Activated CD4-positive, alpha-beta T cell treated with anti-CD3 and anti-CD28 coated beads for 36 hours (primary cell): Measurements from ENCODE around the gene PCP2. TPM values are rescaled to one million over a fixed set of nuclear protein-coding genes. Genes with fewer than 3 reads are reported as not detected.
A peak's percentile ranks its signal among the peaks of the same experiment; 100 is the strongest.

ENCODE experiments used
- ATAC-seq: fragments of 200-7000 bp; cut with Tn5 transposase; one replicate; pipeline ENCODE4 v1.10.0; 2021; ENCODE audit warnings: mild to moderate bottlenecking, moderate library complexity
- CTCF ChIA-PET: fragments of 350-600 bp; sonication (Branson Sonifier 250); formaldehyde crosslinking; loops from one replicate; lab custom pipeline; 2021; ENCODE audit warnings: antibody characterized with exemption; lab: Charles Lee
- POLR2A ChIA-PET: fragments of 350-600 bp; sonication (Branson Sonifier 250); formaldehyde crosslinking; loops from one replicate; lab custom pipeline; 2021; ENCODE audit warnings: antibody characterized with exemption, inconsistent platforms; lab: Charles Lee
- DNase-seq: peaks from one replicate; pipeline ENCODE4 v3.0.0-alpha.2; 2020
- H3K27ac Mint-ChIP-seq: one replicate; pipeline ENCODE4 v1.8.0; 2021; ENCODE audit warnings: mixed read lengths
- H3K27me3 Mint-ChIP-seq: one replicate; pipeline ENCODE4 v1.8.0; 2021; ENCODE audit warnings: mixed read lengths
- H3K36me3 Mint-ChIP-seq: one replicate; pipeline ENCODE4 v1.8.0; 2021; ENCODE audit warnings: low read depth, mixed read lengths
- H3K4me1 Mint-ChIP-seq: one replicate; pipeline ENCODE4 v1.8.0; 2021; ENCODE audit warnings: mixed read lengths
- H3K4me3 Mint-ChIP-seq: one replicate; pipeline ENCODE4 v1.8.0; 2021; ENCODE audit warnings: mild to moderate bottlenecking, moderate library complexity, mixed read lengths
- H3K9me3 Mint-ChIP-seq: one replicate; pipeline ENCODE4 v1.8.0; 2021; ENCODE audit warnings: low read depth, mixed read lengths
- intact Hi-C, 2 experiments: fragments of 100-400 bp; cut with DNase I in 1 of 2; cut with micrococcal nuclease in 1 of 2; formaldehyde crosslinking; loops; one replicate each; pipeline versions ENCODE4 v1.14.2 to v1.15.1; 2022 to 2024; cut with DNase I, micrococcal nuclease
- total RNA-seq, 2 experiments: library from RNA; stranded (reverse); gene quantifications; one replicate each; pipeline ENCODE4 v1.2.3, GENCODE V29; 2021

Gene PCP2
- total RNA-seq, 2 experiments from 2014 or later, result 1.7 to 1.8 TPM

DNA sequence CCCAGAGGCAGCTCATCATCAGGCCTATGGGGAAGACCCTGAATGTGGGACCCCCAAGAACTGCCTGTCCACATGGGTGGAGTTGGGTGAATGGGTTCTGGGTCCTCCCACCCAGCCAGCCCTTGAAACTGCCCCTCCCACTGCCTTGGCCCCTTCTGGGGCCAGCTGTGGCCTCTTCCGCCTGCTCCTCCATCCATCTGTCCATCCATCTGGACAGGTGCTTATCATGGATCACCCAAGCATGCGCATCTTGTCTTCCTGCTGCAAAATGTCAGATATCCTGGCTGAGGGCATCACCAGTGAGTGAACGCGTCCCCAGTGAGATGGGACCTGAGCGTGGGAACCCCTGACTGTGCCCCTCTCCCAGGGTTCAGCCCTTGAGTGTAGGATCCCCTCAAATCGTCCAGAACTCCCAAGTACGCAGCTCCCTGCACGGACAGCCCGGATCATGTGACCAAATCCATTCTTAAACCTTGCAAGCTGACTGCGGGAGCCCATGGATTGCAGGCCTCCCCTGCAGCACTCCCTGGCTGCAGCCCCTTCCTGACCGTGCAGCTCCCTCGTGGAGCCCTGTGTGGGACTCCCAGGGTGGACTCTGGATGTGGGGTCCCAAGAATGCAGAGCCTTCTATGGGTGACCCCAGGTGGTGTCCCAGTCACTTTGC is 5.4 kb upstream of the PCP2 start:
- Mint-ChIP-seq H3K27ac (no peak overlapping the region), H3K4me3 (no peak overlapping the region), H3K27me3 (no peaks in the 10 kb centered on the region), H3K36me3 (peaks cover 12% of the 10 kb centered on the region), H3K9me3 (peaks cover 7% of the 10 kb centered on the region), H3K4me1 (peaks cover 22% of the 10 kb centered on the region)
- ChIA-PET POLR2A (interaction anchor here (0.8 kb wide), 1 partner anchor 9 kb away, joined by 3 read pairs; the partner anchor contains the start of genes PET100 and XAB2), CTCF (interaction anchor here (1.4 to 2.1 kb wide), 3 partner anchors 42 to 214 kb away, joined by 3 to 11 read pairs (median 5); partner anchors contain the start of gene TRAPPC5)
- no peak for ATAC-seq
- no peak for DNase-seq
- intact Hi-C loops, result no loop called here

DNA sequence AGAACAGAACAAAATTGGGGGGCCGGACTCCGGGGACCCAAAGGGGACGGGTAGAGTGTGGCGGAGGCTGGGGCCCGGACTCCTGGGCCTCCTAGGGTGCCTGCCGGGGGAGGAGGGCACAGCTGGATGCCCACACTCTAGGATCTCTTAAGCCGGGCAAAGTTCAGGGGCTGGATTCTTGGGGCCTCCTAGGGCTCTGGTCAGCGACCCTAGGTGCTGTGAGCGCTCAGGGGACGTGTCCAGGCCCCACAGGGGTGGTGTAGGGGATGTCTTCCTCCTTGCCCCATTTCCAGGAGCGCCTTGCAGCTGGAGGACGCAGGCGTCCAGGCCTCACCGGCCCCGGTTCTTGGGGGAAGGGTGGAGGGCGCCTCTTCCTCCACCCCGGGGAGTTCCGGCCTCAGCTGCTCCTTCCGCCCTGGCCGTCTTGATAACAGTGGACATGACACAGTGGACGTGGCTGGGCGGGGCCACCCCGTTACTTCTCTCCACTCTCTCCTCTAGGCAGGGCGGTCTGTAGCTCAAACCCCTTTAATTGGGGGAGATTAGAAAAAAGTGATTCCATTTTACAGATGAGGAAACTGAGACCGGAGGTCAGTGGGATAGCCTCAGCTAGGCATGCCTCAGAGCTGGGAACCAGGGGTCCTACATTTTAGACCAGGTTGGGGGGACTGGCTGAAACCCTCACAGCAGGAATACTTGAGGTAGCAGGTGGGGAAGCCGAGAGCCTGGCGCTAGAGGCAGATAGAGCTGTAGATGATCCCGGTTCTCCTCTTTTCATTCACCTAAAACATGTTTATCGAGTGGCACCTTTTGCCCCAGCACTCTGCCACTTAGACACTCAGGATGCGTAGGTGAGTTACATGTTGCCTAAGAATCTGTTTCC is 4.1 kb upstream of the PCP2 start:
- ATAC-seq (peak; percentile 25), DNase-seq (no peak)
- ChIA-PET CTCF (interaction anchor here (0.5 to 2.1 kb wide), 7 partner anchors 14 to 689 kb away, joined by 3 to 11 read pairs (median 4); partner anchors contain the start of gene TRAPPC5), POLR2A (interaction anchor here (0.8 kb wide), 1 partner anchor 8 kb away, joined by 6 read pairs; the partner anchor contains the start of genes PET100 and XAB2)
- H3K27me3 Mint-ChIP-seq, result no peaks in the 10 kb centered on the region
- H3K36me3 Mint-ChIP-seq, result peaks cover 15% of the 10 kb centered on the region
- H3K4me3 Mint-ChIP-seq, result peak overlapping the region; percentile 78
- peak overlapping the region; percentile 78 for H3K27ac Mint-ChIP-seq
- H3K4me1 Mint-ChIP-seq, result peaks cover 22% of the 10 kb centered on the region
- peaks cover 7% of the 10 kb centered on the region for H3K9me3 Mint-ChIP-seq
- intact Hi-C loops, result loop anchor here (1.0 to 2.0 kb wide), 6 partner anchors 8 to 283 kb away; partner anchors contain the start of genes PET100 (in 2 of the 2), XAB2 (in 2 of the 2), EVI5L (in 1 of the 2) and PNPLA6 (in 1 of the 2)

DNA sequence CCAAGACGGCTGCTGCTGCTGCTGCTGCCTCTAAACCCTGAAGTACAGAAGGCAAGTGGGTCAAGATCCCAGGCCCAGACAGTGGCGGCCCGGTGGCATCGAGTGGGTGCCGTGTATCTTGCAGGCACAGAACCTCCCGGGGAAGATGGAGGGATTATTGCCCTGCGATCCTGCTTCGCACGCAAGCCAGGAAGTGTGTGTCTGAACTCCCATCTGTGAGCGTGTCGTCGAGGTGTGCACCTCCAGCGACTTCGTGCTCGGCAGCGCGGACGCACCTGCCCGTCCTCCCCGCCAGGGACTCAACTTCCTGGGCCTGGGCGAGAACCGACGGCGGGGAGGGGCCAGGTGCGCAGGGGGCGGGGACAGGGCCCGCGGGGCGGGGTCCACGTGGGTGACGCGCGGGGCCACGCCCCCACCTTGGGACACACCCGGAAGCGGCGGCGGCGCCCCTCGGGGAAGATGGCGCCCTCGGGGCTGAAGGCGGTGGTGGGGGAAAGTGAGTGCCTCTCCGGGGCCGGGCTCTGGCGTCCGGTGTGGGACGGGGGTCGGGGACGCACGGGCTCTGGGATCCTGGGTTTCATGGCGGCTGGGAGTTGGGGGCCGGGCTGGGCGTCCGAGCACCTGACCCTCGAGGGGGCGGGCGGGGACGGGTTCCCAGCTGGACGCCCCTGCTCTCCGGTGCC is 3.3 kb upstream of the PCP2 start, which contains the start of gene STXBP2:
Gene STXBP2, plus strand, starts transcription at position 420 of the 683 bp plus-strand sequence. Its CDS starts 40 bp downstream, at position 460.
- ATAC-seq (peak; percentile 97), DNase-seq (peak; percentile 96)
- POLR2A ChIA-PET, result no interaction called here
- no peaks in the 10 kb centered on the region for H3K27me3 Mint-ChIP-seq
- H3K4me3 Mint-ChIP-seq, result peak within 1 kb of the TSS; percentile 78
- intact Hi-C loops, result loop anchor here (1.0 to 2.0 kb wide), 6 partner anchors 8 to 283 kb away; partner anchors contain the start of genes PET100 (in 2 of the 2), XAB2 (in 2 of the 2), EVI5L (in 1 of the 2) and PNPLA6 (in 1 of the 2)
- peaks cover 19% of the 10 kb centered on the region for H3K36me3 Mint-ChIP-seq
- H3K27ac Mint-ChIP-seq, result peak within 1 kb of the TSS; percentile 86
- CTCF ChIA-PET, result interaction anchor here (1.1 to 2.1 kb wide), 5 partner anchors 15 to 76 kb away, joined by 3 to 11 read pairs (median 7); partner anchors contain the start of gene TRAPPC5
- H3K4me1 Mint-ChIP-seq, result peaks cover 22% of the 10 kb centered on the region
- H3K9me3 Mint-ChIP-seq, result peaks cover 7% of the 10 kb centered on the region

- peaks cover 7% of the 10 kb centered on the region for H3K9me3 Mint-ChIP-seq
- intact Hi-C loops, result loop anchor here in 1 of 2 experiments (2.0 kb wide), 1 partner anchor 232 kb away; no protein-coding TSS in a partner anchor
- peak overlapping the region; percentile 78 for H3K4me3 Mint-ChIP-seq
- ChIA-PET POLR2A (no interaction called here), CTCF (interaction anchor here (1.7 kb wide), 1 partner anchor 45 kb away, joined by 7 read pairs; the partner anchor contains the start of gene TRAPPC5)
- no peaks in the 10 kb centered on the region for H3K27me3 Mint-ChIP-seq
- no peak for ATAC-seq
- H3K4me1 Mint-ChIP-seq, result peaks cover 22% of the 10 kb centered on the region
- no peak for DNase-seq
- H3K27ac Mint-ChIP-seq, result peak overlapping the region; percentile 86
- H3K36me3 Mint-ChIP-seq, result peaks cover 21% of the 10 kb centered on the region
Observed at GRCh38 chr19:7636317-7636690, 2.8 kb upstream of the PCP2 start.

- Mint-ChIP-seq H3K27ac (peak overlapping the region; percentile 47), H3K27me3 (no peaks in the 10 kb centered on the region), H3K4me1 (peaks cover 26% of the 10 kb centered on the region), H3K4me3 (peak overlapping the region; percentile 78), H3K9me3 (peaks cover 7% of the 10 kb centered on the region), H3K36me3 (peaks cover 21% of the 10 kb centered on the region)
- POLR2A ChIA-PET, result no interaction called here
- no peak for ATAC-seq
- no peak for DNase-seq
- intact Hi-C loops, result loop anchor here in 1 of 2 experiments (2.0 kb wide), 1 partner anchor 233 kb away; no protein-coding TSS in a partner anchor
- CTCF ChIA-PET, result interaction anchor here (1.7 kb wide), 1 partner anchor 45 kb away, joined by 7 read pairs; the partner anchor contains the start of gene TRAPPC5
Observed at GRCh38 chr19:7635670-7636069, 2.2 kb upstream of the PCP2 start.

DNA sequence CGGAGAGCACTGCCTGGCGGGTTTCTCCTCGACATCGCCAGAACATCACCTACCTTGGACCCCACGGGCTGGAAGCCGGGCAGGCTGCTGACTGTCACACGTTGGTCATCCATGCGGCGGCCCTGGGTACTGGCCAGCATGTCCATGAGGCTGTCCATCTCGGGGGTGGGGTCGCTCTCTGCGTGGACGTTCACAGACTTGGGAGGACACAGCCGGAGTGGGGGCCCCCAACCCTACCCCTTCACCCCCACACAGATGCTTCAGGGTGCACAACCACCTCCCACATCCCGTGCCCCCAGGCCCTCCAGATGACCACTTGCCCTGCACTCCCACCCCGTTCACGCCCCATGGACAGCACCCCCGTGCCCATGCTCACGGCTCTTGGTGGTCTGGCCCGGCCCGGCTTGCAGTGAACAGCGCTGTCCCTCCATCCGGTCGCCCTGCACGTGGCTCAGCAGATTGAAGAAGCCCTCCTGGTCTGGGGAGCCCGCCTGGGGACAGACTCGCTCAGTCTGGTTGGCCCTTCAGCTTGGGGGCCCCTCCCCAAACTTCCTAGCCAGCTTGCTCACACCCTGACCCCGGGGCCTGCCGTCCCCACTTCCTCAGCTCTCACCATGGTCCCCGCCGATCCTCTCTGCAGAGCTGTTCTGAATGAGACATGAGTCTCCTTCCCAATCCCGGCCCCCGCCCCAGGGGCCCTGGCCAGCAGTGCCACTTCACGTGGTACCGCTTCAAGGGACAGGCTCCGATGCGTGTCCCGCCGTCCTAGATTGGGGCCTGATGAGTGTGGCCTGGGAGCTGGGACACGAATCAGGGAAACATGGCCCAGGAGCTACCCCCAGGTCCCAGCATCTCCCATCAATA is 947 bp downstream of the PCP2 start:
- ChIA-PET CTCF (interaction anchor here (0.8 kb wide), 1 partner anchor 20 kb away, joined by 3 read pairs; no protein-coding TSS in a partner anchor), POLR2A (no interaction called here)
- no peak for ATAC-seq
- Mint-ChIP-seq H3K4me3 (no peak overlapping the region), H3K27me3 (no peaks in the 10 kb centered on the region), H3K27ac (no peak overlapping the region), H3K4me1 (peaks cover 40% of the 10 kb centered on the region), H3K9me3 (no peaks in the 10 kb centered on the region), H3K36me3 (peaks cover 21% of the 10 kb centered on the region)
- intact Hi-C loops, result no loop called here
- DNase-seq, result no peak

- ATAC-seq (no peak), DNase-seq (no peak)
- ChIA-PET CTCF (no interaction called here), POLR2A (no interaction called here)
- Mint-ChIP-seq H3K36me3 (peaks cover 26% of the 10 kb centered on the region), H3K9me3 (no peaks in the 10 kb centered on the region), H3K4me1 (peaks cover 38% of the 10 kb centered on the region), H3K27me3 (no peaks in the 10 kb centered on the region), H3K4me3 (no peak overlapping the region), H3K27ac (no peak overlapping the region)
- intact Hi-C loops, result no loop called here
Observed at GRCh38 chr19:7631577-7631976, 1.9 kb downstream of the PCP2 start.

DNA sequence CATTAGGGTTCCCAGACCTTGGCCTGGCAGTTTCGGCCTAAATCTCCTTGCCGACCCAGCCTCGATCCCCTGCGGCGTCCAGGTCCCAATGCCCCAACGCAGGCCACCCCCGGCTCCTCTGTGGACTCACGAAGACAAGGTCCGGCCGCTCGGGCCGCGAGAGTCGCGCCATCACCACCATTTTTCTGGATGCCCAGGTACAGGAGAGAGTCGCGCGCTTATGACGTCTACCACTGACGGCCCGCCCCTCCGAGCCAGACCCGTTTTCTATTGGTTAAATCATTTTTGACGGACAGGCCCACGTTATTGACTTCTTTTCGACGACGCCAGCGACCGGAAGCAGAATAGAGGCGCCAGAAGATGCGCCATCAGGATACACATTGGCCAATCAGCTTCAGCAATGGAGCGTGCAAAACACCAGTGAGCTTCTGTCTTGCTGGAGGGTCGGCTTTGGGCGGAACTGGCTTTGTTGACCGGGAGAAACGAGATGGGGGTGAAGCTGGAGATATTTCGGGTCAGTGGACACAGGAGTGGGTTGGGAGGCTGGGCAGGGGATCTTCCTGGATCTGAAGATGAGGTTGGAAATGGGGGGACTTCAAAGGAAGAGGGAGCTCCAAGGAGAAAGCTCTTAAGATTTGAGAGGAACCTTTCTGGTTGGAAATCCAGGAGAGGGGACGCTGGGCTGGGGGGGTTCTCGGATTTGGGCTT is 4.0 kb downstream of the PCP2 start, which contains the start of the genes PET100 and XAB2:
Gene PET100, plus strand, starts transcription at position 447 of the 708 bp plus-strand sequence. Its CDS starts 41 bp downstream, at position 488.
Gene XAB2, minus strand, starts transcription at position 199 of the 708 bp plus-strand sequence. Its CDS starts 18 bp downstream, at position 181.
- no peaks in the 10 kb centered on the region for H3K9me3 Mint-ChIP-seq
- H3K4me3 Mint-ChIP-seq, result peak within 1 kb of the TSS; percentile 88
- intact Hi-C loops, result loop anchor here (1.0 to 5.0 kb wide), 14 partner anchors 8 to 1257 kb away; partner anchors contain the start of genes STXBP2 (in 2 of the 2), ALKBH7 (in 1 of the 2), MAP2K7 (in 1 of the 2) and MCOLN1 (in 1 of the 2)
- ATAC-seq (peak; percentile 99), DNase-seq (peak; percentile 97)
- ChIA-PET POLR2A (interaction anchor here (1.0 to 1.2 kb wide), 5 partner anchors 9 to 314 kb away, joined by 3 to 6 read pairs (median 4); partner anchors contain the start of gene TIMM44), CTCF (interaction anchor here (1.2 to 1.9 kb wide), 5 partner anchors 23 to 289 kb away, joined by 4 to 14 read pairs (median 5); partner anchors contain the start of gene TRAPPC5)
- H3K4me1 Mint-ChIP-seq, result peaks cover 32% of the 10 kb centered on the region
- H3K36me3 Mint-ChIP-seq, result peaks cover 26% of the 10 kb centered on the region
- H3K27ac Mint-ChIP-seq, result peak within 1 kb of the TSS; percentile 97
- no peaks in the 10 kb centered on the region for H3K27me3 Mint-ChIP-seq
